GM21447 (cell line): Measurements from ENCODE around the gene SH3TC1.

ENCODE experiments used
- ATAC-seq: cut with Tn5 transposase; IDR thresholded peaks from one replicate; pipeline ENCODE4 v1.9.1; 2021; ENCODE audit not compliant: unreplicated experiment

SH3TC1 gene

DNA sequence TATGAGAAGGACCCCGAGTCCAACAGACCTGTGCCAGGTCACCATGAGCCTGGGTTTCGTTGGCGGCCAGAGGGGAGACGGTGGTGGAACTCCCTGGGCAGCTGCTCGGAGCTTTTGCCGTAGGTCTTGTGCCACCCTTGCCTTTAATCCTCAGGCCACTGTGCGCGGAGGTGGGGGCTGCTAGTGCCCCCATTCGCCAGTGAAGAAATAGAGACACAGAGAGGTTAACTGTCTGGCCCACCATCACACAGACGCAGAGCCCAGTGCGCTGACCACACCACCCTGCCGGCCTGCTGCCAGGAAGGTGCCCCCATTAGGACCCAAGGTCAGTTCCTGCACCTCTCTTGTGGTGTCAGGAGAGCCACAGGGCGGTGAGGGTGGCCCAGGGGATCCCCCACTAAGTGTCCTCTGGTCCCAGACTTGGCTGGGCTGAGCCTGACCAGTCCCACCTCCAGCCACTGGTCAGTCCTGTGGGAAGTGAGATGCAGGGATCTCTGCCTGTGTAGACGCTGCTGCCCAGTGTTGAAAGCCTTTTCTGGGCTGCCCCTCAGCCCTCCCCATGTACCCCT, 42.2 kb downstream of the SH3TC1 start:
- ATAC-seq, result no peak

- ATAC-seq, result peak; percentile 50
These were observed 43.0 kb downstream of the SH3TC1 start for GRCh38 chr4:8241895-8242696.

DNA sequence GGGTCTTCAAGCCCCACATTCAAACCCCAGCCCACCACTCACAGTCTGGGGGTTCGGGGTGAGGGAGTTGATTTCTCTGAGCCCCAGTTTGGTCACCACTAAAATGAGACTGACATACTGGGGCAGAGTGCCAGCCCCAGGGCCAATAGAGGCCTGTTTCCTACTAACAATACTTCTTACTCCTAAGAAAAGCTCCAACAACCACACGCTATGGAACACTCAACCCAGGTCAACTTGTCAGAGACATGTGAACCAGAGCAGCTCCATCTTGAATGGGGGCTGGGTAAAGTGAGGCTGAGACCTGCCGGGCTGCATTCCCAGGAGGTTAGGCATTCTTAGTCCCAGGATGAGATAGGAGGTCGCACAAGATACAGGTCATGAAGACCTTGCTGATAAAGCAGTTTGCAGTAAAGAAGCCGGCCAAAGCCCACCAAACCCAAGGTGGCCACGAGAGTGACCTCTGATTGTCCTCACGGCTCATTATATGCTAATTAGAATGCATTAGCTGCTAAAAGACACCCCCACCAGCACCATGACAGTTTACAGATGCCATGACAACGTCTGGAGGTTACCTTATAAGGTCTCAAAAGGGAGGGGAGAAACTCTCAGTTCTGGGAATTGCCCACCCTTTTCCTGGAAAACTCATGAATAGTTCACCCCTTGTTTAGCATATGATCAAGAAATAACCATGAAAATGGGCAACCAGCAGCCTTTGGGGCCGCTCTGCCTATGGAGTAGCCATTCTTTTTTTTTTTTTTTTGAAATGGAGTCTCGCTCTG, 43.9 kb downstream of the SH3TC1 start:
- no peak for ATAC-seq

DNA sequence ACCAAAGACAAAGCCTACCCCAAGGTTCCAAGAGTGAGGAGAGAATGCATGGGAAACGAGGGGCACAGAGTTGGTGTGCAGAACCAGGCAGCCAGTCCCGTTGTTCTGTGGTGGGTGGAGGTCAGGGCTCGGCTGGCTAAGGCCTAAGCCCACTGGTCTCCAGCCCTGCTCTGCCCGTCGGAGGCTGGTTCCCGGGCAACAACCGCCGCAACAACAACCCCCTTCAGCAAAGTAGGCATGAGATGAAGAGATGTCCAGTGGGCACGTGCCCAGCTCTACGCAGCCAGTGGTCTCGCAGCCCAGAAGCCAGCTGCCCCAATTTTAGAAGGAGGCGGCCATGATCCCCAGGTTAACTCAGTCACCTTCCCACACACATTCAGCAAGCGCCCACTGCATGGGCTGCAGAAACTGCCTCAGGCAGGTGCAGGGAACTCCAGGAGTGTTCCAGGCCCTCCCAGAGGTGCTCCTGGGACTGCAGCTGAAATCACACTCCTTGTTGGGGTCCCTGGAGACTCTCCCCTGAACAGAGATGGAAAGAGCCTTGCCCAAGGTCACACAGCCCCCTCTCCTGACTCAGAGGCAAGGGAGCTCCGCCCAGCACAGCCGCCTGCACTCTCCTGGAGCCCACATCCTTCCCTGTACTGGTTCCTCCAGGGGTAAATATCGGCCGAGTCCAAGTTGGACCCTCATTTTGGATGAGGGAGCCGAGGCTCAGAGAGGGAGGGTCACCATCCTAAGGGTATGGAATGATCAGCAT, 45.1 kb downstream of the SH3TC1 start:
- ATAC-seq, result no peak

DNA sequence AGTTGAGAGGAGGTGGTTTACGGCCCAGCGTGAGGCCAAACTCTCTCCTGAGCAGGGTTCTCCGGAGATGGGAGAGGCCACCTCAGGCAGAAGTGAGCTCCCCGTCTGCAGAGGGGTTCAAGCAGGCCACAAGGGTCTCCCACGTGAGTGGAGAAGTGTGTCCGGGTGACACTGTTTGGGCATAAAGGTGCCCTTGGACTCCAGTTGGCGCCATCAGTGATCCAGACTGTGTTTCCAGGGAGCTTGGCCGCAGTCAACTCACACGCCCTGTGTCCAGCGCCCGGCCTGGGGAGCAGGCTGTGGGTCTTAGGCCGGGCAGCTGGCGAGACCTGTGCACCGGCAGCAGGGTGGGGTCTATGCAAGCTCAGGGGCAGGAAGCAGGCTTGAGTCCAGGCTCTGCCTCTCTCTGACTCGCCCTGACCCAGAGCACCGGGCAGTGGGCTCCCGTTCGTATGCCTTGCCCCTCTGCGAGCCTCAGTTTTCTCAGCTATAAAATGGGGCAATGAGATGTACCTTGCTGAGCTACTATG, 45.9 kb downstream of the SH3TC1 start:
- ATAC-seq, result no peak

DNA sequence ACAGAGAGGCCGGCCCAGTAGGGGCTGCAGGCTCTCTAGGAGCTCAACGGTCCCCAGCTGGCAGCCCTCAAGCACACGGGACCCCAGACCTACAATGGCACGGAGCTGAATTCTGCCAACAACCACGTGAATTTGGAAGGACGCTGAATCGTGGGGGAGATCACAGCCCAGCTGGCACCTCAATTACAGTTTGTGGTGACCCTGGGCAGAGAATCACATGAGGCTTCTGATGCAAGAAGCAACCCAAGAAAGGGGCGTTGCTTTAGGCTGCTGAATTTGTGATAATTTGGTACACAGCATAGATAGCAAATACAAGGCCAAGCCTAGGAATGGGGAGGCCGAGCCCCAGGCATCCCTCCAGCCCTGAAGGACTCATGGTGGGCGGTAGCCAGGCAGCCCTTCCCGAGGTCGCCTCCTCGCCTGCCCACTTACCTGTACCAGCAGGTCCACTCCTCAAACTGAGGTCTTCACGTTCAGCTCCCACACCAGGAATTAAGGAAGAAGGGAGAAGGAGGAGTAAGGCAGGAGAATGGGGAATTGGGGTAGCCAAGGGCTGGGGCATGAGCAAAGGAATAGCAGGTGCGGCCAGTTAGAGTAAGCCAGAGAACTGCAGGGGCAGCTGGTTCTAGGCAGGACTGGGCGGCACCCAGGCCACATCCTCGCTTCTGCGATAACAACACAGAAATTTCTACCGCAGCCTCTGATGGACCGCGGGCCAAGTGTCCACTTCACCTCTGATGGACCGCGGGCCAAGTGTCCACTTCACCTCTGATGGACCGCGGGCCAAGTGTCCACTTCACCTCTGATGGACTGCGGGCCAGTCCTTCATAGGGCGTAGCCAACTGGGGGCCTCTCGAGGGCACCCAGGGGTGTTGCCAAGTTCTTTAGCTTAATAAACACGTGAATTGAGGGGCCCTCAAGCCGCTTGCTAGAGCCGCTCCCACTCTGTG, 47.1 kb downstream of the SH3TC1 start:
- no peak for ATAC-seq

- no peak for ATAC-seq
These were observed 48.2 kb downstream of the SH3TC1 start for GRCh38 chr4:8247047-8247930.

DNA sequence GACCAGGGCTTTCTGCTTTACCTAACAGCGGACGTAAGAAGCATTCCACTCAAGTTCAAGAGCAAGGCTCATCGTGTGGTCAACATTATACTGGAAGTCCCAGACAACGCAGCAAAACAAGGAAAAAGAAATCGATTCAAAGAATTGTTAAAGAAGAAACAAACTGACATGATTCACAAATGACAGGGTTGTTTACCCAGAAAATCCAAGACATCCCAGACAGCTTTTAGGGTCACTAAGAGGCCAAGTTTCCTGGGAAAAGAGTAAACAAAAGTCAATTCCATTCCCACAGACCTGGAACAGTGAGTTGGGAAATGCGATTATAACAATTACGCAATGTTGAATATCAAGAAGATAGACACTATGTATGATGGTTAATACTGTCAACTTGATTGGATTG, 49.0 kb downstream of the SH3TC1 start:
- no peak for ATAC-seq

DNA sequence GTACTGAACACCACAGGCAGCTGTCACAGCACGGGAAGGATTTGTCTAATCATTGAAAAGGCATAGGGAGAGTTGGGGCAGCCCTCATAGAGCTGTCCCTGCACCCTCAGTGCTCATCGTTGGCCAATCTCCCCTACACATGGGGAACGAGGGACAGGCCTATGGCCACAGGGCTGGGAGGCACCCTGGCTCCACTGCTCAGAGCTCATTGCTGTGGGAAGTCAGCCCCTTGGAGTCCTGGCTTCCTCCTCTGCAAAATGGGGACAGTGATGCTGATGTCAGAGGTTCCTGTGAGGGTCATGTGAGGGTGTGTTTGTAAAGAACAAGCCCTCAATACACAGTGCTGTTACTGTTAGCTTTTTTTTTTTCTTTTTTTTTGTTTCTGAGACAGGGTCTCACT, 51.1 kb downstream of the SH3TC1 start:
- no peak for ATAC-seq

DNA sequence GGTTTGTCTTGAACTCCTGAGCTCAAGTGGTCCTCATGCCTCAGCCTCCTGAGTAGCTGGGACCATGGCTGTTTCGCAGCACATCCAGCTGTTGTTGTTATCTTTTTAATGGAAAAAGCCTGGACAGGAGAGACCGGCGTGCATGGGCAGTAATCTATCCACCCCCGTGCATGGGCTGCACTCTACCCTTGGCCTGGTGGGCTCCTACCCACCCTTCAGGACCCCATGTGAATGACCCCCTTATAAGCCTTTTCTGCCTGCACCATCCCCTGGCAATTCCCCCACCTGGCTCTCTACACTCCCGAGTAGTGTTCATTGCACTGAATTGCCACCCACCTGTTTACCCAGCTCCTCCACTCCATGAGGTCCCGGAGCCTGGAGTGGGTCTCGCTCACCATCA, 51.5 kb downstream of the SH3TC1 start:
- no peak for ATAC-seq

DNA sequence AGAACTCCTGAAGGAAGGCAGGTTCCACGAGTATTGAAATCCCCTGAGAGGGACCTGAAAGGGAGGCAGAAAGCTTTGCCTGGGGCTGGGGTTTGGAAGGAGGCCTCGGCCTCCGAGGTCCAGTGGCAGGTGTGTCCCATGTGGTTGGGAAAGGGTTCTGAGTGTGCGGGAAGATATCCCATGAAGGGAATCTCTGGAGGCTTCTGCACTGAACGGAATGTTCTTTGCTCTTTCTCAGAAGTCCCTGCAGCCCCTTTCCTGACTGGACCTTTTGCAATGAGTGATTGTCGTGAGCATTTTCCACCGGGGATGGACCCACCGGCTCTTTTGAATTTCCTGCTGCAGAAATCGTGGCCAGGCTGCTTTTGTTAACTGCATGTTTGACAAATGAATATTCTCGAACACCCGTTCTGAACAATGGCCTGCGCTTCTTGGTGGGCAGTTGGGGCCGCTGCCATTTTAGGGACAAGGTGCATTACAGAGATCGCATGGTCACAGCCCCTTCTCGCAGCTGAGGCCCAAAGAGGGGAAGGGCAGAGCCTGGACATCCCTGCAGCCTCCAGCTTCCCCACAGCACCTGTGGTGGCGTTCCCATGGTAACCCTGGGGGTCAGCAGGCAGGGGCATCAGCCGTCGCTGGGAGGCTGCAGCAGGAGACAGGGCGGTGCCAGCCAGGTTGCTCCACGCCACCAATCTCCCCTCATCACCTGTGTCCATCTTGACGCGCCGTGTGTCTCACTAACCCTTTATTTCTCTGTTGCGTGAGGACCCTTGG, 52.2 kb downstream of the SH3TC1 start:
- no peak for ATAC-seq

DNA sequence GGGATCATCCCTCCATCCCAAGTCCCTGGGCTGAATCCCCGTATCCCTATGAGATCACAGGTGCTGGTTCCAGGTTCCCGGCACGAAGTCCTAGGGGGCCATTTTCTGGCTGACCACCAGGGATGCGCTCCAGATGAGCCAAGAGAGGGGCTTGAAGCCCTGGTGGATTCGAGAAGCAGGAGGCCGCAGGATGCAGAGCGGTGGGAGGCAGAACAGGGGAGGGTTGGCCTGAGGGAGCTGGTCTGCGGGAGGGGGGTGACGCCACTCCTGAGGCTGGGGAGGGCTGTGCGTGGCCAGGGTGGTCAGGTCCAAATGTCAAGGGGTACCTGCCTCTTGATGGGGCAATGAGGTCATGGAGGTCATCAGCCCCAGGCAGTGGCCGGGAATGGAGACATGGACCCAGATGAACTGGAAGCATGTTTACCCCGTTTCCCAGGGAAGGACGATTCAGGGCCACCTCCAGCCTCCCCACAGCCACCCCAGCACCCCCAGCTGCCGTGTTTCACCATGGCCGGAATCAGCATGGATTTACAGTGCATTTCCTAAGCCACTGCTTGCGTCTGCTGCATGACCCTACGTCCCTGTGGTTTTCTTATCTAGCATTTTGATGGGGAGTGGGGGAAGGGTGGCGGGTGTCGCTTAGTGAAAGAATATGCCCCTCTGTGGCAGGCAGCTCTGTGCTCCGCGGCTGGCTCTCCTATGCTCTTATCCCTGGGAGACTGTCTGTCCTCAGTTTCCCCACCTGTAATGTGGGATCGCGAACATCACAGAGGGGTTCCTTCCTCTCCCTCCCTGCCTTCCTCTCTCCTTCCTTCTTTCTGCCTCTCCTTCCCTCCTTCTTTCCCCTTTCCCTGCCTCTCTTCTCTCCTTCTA, 53.4 kb downstream of the SH3TC1 start:
- ATAC-seq, result no peak

DNA sequence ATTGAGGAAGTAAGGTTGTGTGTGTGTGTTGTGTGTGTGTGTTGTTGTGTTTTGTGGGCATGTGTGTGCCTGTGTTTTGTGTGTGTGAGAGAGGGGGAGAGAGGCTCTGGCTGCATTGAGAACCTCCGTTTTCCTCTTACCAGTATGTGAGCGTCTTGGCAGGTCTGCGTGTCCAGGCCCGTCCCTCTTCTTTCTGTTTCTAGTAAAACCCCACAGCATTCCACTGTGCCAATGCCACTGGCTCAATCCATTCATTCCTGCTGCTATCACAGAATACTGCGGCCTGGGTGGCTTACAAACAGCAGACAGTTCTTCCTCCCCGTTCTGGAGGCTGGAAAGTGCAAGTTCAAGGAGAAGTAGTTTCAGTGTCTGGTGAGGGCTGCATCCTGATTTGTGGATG, 55.0 kb downstream of the SH3TC1 start:
- ATAC-seq, result no peak

DNA sequence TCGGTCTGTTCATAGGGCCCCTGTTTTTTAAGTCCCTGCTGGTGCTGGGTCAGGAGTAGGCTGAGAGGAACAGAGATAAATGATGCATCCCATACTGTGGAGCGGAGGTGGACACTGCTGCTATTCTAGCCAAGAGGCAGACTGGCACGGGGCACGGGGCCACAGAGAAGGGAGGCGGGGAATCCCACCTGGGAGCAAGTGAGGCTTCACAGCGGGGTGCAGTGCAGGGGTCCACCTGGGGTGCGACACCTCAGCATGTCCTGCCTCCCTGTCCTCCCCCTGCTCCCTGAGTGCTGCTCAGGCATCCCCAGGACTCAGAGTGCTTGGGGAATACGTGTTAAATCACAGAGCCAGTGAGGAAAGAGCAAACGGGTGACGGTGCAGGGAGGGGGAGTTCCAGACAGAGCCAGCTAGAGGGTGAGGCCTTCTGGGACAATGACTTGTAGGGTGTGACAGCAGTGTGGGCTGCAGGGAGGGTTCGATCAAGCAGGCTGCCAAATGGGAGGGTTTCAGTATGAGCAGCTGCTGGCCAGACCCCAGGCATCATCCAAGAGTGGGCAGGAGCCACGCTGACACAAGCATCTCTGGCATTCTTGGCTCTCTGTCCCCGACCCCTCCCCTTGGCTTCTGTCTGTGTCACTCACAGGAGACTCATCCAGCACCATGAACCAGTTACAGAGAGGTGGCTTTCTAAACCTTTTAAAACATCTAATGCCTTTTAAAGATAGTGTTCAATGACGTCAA, 56.8 kb downstream of the SH3TC1 start:
- ATAC-seq, result no peak

DNA sequence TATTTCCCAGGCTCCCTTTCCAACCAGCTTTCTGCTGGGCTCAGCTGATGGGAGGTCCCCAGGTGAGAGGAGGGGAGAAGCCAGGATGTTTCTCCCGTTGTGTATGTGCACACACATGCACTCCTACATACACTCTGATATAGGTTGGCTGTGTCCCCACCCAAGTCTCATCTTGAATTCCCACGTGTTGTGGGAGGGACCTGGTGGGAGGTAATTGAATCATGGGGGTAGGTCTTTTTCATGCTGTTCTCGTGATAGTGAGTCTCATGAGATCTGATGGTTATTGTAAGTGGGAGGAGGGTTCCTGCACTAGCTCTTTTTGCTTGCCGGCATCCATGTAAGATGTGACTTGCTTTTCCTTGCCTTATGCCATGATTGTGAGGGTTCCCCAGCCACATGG, 58.8 kb downstream of the SH3TC1 start:
- no peak for ATAC-seq

DNA sequence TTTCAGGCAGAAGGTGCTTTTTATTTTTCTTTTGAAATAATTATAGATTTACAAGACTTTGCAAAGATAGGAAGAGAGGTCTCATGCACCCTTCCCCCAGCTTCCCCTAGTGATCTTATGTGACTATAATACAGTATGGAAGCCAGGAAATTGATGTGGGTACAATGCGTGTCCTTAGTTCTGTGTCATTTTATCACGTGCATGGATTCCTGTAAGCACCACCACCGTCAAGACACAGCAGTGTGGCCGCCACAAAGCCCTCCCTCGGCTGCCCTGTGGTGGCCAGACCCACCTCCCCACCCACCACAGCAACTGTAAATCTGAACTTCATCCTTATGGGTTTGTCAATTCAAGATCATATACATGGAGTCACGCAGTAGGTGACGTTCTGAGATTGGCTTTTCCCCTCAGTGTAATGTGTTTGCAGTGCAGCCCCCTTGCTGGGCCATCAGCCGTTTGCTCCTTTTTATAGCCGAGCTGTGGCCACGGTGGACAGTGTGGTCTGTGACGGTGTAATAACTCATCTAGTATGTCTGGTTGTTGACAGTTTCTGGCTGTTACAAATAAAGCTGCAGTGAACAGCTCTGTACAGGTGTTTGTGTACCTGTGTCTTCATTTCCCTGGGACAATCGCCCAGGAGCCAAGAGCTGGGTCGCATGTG, 59.6 kb downstream of the SH3TC1 start:
- no peak for ATAC-seq
